Fibroblast of lung (primary cell): Measurements from ENCODE around the gene ARL4D. TPM values are rescaled to one million over a fixed set of nuclear protein-coding genes. Genes with fewer than 3 reads are reported as not detected.

Experiments used
- DNase-seq, 2 donors: peaks; one replicate each; pipeline versions ENCODE4 v3.0.0 to v3.0.0-alpha.2; 2010; ENCODE audit warnings: low read depth in 2 of 2
- H2AFZ ChIP-seq: 2 replicates; pipeline ENCODE4 v1.5.1; 2012; ENCODE audit warnings: low read length, control low read depth, inconsistent platforms
- H3K27ac ChIP-seq: 2 replicates; pipeline ENCODE4 v1.5.1; 2011; ENCODE audit warnings: low read length, control low read depth; ENCODE audit not compliant: insufficient read depth
- H3K27me3 ChIP-seq: 2 replicates; pipeline ENCODE4 v1.5.1; 2011; ENCODE audit warnings: mild to moderate bottlenecking, low read length; ENCODE audit not compliant: control insufficient read depth, insufficient read depth
- H3K36me3 ChIP-seq: 2 replicates; pipeline ENCODE4 v1.5.1; 2011; ENCODE audit warnings: low read length; ENCODE audit not compliant: control insufficient read depth, insufficient read depth
- H3K4me1 ChIP-seq: 2 replicates; pipeline ENCODE4 v1.5.1; 2011; ENCODE audit warnings: low read length; ENCODE audit not compliant: control insufficient read depth, insufficient read depth; ENCODE audit errors: extremely low read depth
- H3K4me2 ChIP-seq: 2 replicates; pipeline ENCODE4 v1.5.1; 2011; ENCODE audit warnings: low read length, control low read depth; ENCODE audit not compliant: insufficient read depth; ENCODE audit errors: extremely low read depth
- H3K4me3 ChIP-seq, 4 experiments: fragments of 200-600 bp in 1 of 4; sonication (generic) in 1 of 4; replicated peaks in 1 of 4; 2 replicates each; pipeline ENCODE4 v1.5.1; 2011 to 2016; ENCODE audit warnings: low read length in 4 of 4, low read depth in 3 of 4, mild to moderate bottlenecking in 3 of 4, control low read depth in 2 of 4, inconsistent platforms in 1 of 4, mixed read lengths in 1 of 4; ENCODE audit not compliant: insufficient read depth in 1 of 4; ENCODE audit errors: control extremely low read depth in 1 of 4
- H3K79me2 ChIP-seq: 2 replicates; pipeline ENCODE4 v1.5.1; 2012; ENCODE audit warnings: mild to moderate bottlenecking, low read length, inconsistent platforms; ENCODE audit not compliant: control insufficient read depth, insufficient read depth
- H3K9ac ChIP-seq: 2 replicates; pipeline ENCODE4 v1.5.1; 2011; ENCODE audit warnings: mild to moderate bottlenecking, low read length, control low read depth; ENCODE audit not compliant: insufficient read depth
- H3K9me3 ChIP-seq: 2 replicates; pipeline ENCODE4 v1.5.1; 2012; ENCODE audit warnings: low read depth, low read length; ENCODE audit not compliant: control insufficient read depth, insufficient read depth
- H4K20me1 ChIP-seq: 2 replicates; pipeline ENCODE4 v1.5.1; 2011; ENCODE audit warnings: low read length; ENCODE audit not compliant: control insufficient read depth, insufficient read depth; ENCODE audit errors: extremely low read depth
- EZH2 ChIP-seq: IDR thresholded peaks from 2 replicates; pipeline ENCODE4 v1.5.1; 2012; ENCODE audit warnings: low read length, control low read depth, mild to moderate bottlenecking; ENCODE audit errors: missing control alignments
- polyA plus RNA-seq, 2 donors: library from polyadenylated mRNA; depleted of rRNA in 1 of 2; stranded (reverse) in 1 of 2; unstranded in 1 of 2; fragments of >200 nt; gene quantifications; 2 replicates each; pipeline ENCODE4 v1.2.1, GENCODE V29; 2011 to 2012; ENCODE audit warnings: missing spikeins in 1 of 2
- total RNA-seq: library from RNA; depleted of rRNA; stranded (reverse); fragments of >200 nt; gene quantifications from 2 replicates; pipeline ENCODE4 v1.2.1, GENCODE V29; 2014
- TF ChIP-seq, protein P1 (sequence below), 2 donors: IDR thresholded peaks in 1 of 2; conservative IDR thresholded peaks in 1 of 2; 1 replicate in 1 of 2; 2 replicates in 1 of 2; pipeline ENCODE4 v1.5.1; 2011 to 2012; ENCODE audit warnings: low read length in 2 of 2, control low read depth in 1 of 2, inconsistent platforms in 1 of 2, low read depth in 1 of 2, mild to moderate bottlenecking in 1 of 2

ARL4D gene
- total and polyA plus RNA-seq, 2 donors (not counting 1 experiment from before 2014, with no cell fraction given): 12.5 to 46.4 TPM

- TF ChIP-seq, protein P1, sequence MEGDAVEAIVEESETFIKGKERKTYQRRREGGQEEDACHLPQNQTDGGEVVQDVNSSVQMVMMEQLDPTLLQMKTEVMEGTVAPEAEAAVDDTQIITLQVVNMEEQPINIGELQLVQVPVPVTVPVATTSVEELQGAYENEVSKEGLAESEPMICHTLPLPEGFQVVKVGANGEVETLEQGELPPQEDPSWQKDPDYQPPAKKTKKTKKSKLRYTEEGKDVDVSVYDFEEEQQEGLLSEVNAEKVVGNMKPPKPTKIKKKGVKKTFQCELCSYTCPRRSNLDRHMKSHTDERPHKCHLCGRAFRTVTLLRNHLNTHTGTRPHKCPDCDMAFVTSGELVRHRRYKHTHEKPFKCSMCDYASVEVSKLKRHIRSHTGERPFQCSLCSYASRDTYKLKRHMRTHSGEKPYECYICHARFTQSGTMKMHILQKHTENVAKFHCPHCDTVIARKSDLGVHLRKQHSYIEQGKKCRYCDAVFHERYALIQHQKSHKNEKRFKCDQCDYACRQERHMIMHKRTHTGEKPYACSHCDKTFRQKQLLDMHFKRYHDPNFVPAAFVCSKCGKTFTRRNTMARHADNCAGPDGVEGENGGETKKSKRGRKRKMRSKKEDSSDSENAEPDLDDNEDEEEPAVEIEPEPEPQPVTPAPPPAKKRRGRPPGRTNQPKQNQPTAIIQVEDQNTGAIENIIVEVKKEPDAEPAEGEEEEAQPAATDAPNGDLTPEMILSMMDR (conservative IDR thresholded peaks at IDR 0.05 in 1 of 2, IDR thresholded peaks at IDR 0.05 in 1 of 2; ENCODE audit: low read depth in 1 of 2, low read length in 2 of 2): no peak
- no peak for TF ChIP-seq EZH2
- H3K79me2 ChIP-seq: no peaks in the 10 kb centered on the region
- no peak overlapping the region for H3K27ac ChIP-seq
- no peaks in the 10 kb centered on the region for H3K9me3 ChIP-seq
- H3K9ac ChIP-seq: no peak overlapping the region
- H3K27me3 ChIP-seq: no peaks in the 10 kb centered on the region
- no peaks in the 10 kb centered on the region for H3K4me1 ChIP-seq
- H3K36me3 ChIP-seq: no peaks in the 10 kb centered on the region
- H3K4me2 ChIP-seq: no peak overlapping the region
- DNase-seq: no peak
- no peaks in the 10 kb centered on the region for H4K20me1 ChIP-seq
- no peak overlapping the region for H3K4me3 ChIP-seq
- no peak overlapping the region for H2AFZ ChIP-seq
Measured at GRCh38 chr17:43445009-43445589, 46.3 kb downstream of the ARL4D start.

DNA sequence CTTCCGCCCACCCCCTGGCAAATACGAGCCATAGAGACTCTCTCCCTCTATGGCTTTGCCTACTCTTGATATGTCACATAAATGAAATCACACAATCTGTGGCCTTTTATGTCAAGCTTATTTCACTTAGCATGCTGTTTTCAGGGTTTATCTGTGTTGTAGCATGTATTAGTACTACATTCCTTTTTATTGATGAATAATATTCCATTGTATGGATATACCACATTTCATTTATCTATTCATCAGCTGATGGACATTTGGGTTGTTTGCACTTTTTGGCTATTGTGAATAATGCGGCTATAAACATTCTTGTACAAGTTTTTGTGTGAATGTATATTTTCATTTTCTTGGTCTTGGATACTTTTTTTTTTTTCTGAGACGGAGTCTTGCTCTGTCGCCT is 48.0 kb downstream of the ARL4D start:
- TF ChIP-seq EZH2: no peak
- TF ChIP-seq, protein P1 (conservative IDR thresholded peaks at IDR 0.05 in 1 of 2, IDR thresholded peaks at IDR 0.05 in 1 of 2; ENCODE audit: low read depth in 1 of 2, low read length in 2 of 2): no peak
- no peak overlapping the region for H3K4me3 ChIP-seq
- H3K79me2 ChIP-seq: no peaks in the 10 kb centered on the region

DNA sequence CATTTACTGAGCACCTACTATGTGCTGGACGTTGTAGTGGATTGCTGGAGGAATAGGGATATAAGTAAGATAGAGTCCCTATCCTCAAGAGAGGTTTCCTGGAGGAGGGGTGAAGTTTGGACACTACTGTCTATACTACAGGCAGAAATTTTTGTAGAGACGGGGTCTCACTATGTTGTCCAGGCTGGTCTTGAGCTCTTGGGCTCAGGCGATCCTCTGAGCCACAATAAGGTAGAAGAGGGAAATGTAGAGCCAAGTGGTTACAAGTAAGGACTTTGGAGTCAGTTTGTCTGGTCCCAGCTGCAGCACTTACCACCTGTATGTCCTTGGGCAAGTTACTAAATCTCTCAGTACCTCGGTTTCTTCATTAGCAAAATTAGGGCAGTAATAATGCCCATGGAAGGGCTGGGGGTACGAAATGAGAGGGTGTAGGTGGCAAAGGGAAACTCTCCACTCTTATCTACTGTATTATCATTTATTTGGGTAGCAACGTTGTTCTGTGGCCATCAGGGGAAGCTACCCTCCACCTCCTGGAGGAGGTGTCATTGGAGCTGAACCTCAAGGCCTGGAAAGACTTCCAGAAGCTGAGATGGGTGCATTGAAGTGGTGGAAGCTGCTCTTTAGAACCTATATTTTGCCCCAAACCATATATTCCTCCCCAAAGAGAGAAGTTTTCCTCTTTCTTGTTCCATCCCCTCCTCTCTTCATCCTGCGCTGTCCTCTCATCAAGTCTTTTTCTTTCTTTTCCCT is 50.1 kb downstream of the ARL4D start:
- Histone ChIP-seq H3K9ac (no peak overlapping the region), H3K4me3 (no peak overlapping the region), H3K27me3 (no peaks in the 10 kb centered on the region), H3K4me2 (no peak overlapping the region), H3K79me2 (no peaks in the 10 kb centered on the region), H4K20me1 (no peaks in the 10 kb centered on the region), H3K4me1 (no peaks in the 10 kb centered on the region), H3K36me3 (no peaks in the 10 kb centered on the region), H3K27ac (no peak overlapping the region), H3K9me3 (no peaks in the 10 kb centered on the region), H2AFZ (no peak overlapping the region)
- no peak for TF ChIP-seq EZH2
- TF ChIP-seq, protein P1 (conservative IDR thresholded peaks at IDR 0.05 in 1 of 2, IDR thresholded peaks at IDR 0.05 in 1 of 2; ENCODE audit: low read depth in 1 of 2, low read length in 2 of 2): no peak
- no peak for DNase-seq

More for the DNA sequence above, 48.0 kb downstream of the ARL4D start:
- Histone ChIP-seq H3K4me1 (no peaks in the 10 kb centered on the region), H3K27me3 (no peaks in the 10 kb centered on the region), H3K36me3 (no peaks in the 10 kb centered on the region), H2AFZ (no peak overlapping the region), H3K27ac (no peak overlapping the region), H4K20me1 (no peaks in the 10 kb centered on the region), H3K9ac (no peak overlapping the region), H3K9me3 (no peaks in the 10 kb centered on the region), H3K4me2 (no peak overlapping the region)
- DNase-seq: no peak
